ENCODE data around the gene HOXC4.
A peak's percentile ranks its signal among the peaks of the same experiment; 100 is the strongest.

HOXC4 gene

GRCh38 chr12:54021432-54022013 lies 32.1 kb upstream of the HOXC4 start:
- Histone ChIP-seq H3K9me3 (ENCODE audit: control insufficient read depth in 5 of 5, low read length in 5 of 5) (no peaks in the 10 kb centered on the region), H3K4me1 (ENCODE audit: control insufficient read depth in 5 of 5, insufficient read depth in 5 of 5, low read length in 5 of 5) (peaks cover 8 to 90% (median 81%) of the 10 kb centered on the region in 5 donors), H3K27me3 (ENCODE audit: control insufficient read depth in 5 of 5, insufficient read depth in 4 of 5, low read length in 5 of 5) (peaks cover 0 to 51% (median 4%) of the 10 kb centered on the region in 5 donors), H3K27ac (ENCODE audit: low read depth, low read length) (peak overlapping the region; percentile 92), H3K4me3 (ENCODE audit: low read depth in 1 of 5, low read length in 5 of 5) (peak overlapping the region; percentile 57 to 77 (median 65)), H3K9ac (ENCODE audit: low read length in 5 of 5) (peak overlapping the region; percentile 28 to 88 (median 46)), H3K36me3 (ENCODE audit: control insufficient read depth in 5 of 5, insufficient read depth in 5 of 5, low read length in 5 of 5) (no peaks in the 10 kb centered on the region)

GRCh38 chr12:54022960-54023884 lies 30.4 kb upstream of the HOXC4 start:
- peaks cover 8 to 95% (median 93%) of the 10 kb centered on the region in 5 donors for H3K4me1 ChIP-seq (ENCODE audit: control insufficient read depth in 5 of 5, insufficient read depth in 5 of 5, low read length in 5 of 5)
- peak overlapping the region in 4 of 5 donors; percentile 42 to 88 (median 62) for H3K9ac ChIP-seq (ENCODE audit: low read length in 5 of 5)
- H3K4me3 ChIP-seq (ENCODE audit: low read depth in 1 of 5, low read length in 5 of 5) = peak overlapping the region in 4 of 5 donors; percentile 24 to 49 (median 38)
- no peaks in the 10 kb centered on the region for H3K9me3 ChIP-seq (ENCODE audit: control insufficient read depth in 5 of 5, low read length in 5 of 5)
- peak overlapping the region; percentile 92 for H3K27ac ChIP-seq (ENCODE audit: low read depth, low read length)
- H3K27me3 ChIP-seq (ENCODE audit: control insufficient read depth in 5 of 5, insufficient read depth in 4 of 5, low read length in 5 of 5) = peaks cover 0 to 53% (median 4%) of the 10 kb centered on the region in 5 donors
- H3K36me3 ChIP-seq (ENCODE audit: control insufficient read depth in 5 of 5, insufficient read depth in 5 of 5, low read length in 5 of 5) = no peaks in the 10 kb centered on the region

- H3K9me3 ChIP-seq (ENCODE audit: control insufficient read depth in 5 of 5, low read length in 5 of 5) = no peaks in the 10 kb centered on the region
- H3K4me3 ChIP-seq (ENCODE audit: low read depth in 1 of 5, low read length in 5 of 5) = peak overlapping the region; percentile 24 to 49 (median 47)
- H3K36me3 ChIP-seq (ENCODE audit: control insufficient read depth in 5 of 5, insufficient read depth in 5 of 5, low read length in 5 of 5) = no peaks in the 10 kb centered on the region
- peaks cover 0 to 48% (median 4%) of the 10 kb centered on the region in 5 donors for H3K27me3 ChIP-seq (ENCODE audit: control insufficient read depth in 5 of 5, insufficient read depth in 4 of 5, low read length in 5 of 5)
- peak overlapping the region; percentile 16 to 88 (median 51) for H3K9ac ChIP-seq (ENCODE audit: low read length in 5 of 5)
- peaks cover 8 to 97% (median 94%) of the 10 kb centered on the region in 5 donors for H3K4me1 ChIP-seq (ENCODE audit: control insufficient read depth in 5 of 5, insufficient read depth in 5 of 5, low read length in 5 of 5)
- peak overlapping the region; percentile 92 for H3K27ac ChIP-seq (ENCODE audit: low read depth, low read length)
Observed at GRCh38 chr12:54024127-54024526, 29.5 kb upstream of the HOXC4 start.

- Histone ChIP-seq H3K27ac (ENCODE audit: low read depth, low read length) (peak overlapping the region; percentile 92), H3K9ac (ENCODE audit: low read length in 5 of 5) (peak overlapping the region; percentile 16 to 88 (median 64)), H3K4me3 (ENCODE audit: low read depth in 1 of 5, low read length in 5 of 5) (peak overlapping the region in 4 of 5 donors; percentile 39 to 49 (median 48))
Observed at GRCh38 chr12:54024581-54025305, 28.9 kb upstream of the HOXC4 start.

GRCh38 chr12:54025499-54026405 lies 27.9 kb upstream of the HOXC4 start:
- H3K27ac ChIP-seq (ENCODE audit: low read depth, low read length) = peak overlapping the region; percentile 92
- no peaks in the 10 kb centered on the region for H3K36me3 ChIP-seq (ENCODE audit: control insufficient read depth in 5 of 5, insufficient read depth in 5 of 5, low read length in 5 of 5)
- peaks cover 3 to 94% (median 89%) of the 10 kb centered on the region in 5 donors for H3K4me1 ChIP-seq (ENCODE audit: control insufficient read depth in 5 of 5, insufficient read depth in 5 of 5, low read length in 5 of 5)
- no peaks in the 10 kb centered on the region for H3K9me3 ChIP-seq (ENCODE audit: control insufficient read depth in 5 of 5, low read length in 5 of 5)
- H3K4me3 ChIP-seq (ENCODE audit: low read depth in 1 of 5, low read length in 5 of 5) = peak overlapping the region; percentile 8 to 55 (median 37)
- H3K27me3 ChIP-seq (ENCODE audit: control insufficient read depth in 5 of 5, insufficient read depth in 4 of 5, low read length in 5 of 5) = peaks cover 0 to 48% (median 4%) of the 10 kb centered on the region in 5 donors
- H3K9ac ChIP-seq (ENCODE audit: low read length in 5 of 5) = peak overlapping the region in 4 of 5 donors; percentile 32 to 86 (median 68)

More at GRCh38 chr12:54024581-54025305, 28.9 kb upstream of the HOXC4 start:
- H3K36me3 ChIP-seq (ENCODE audit: control insufficient read depth in 5 of 5, insufficient read depth in 5 of 5, low read length in 5 of 5) = no peaks in the 10 kb centered on the region
- peaks cover 0 to 49% (median 4%) of the 10 kb centered on the region in 5 donors for H3K27me3 ChIP-seq (ENCODE audit: control insufficient read depth in 5 of 5, insufficient read depth in 4 of 5, low read length in 5 of 5)
- H3K9me3 ChIP-seq (ENCODE audit: control insufficient read depth in 5 of 5, low read length in 5 of 5) = no peaks in the 10 kb centered on the region
- peaks cover 8 to 96% (median 93%) of the 10 kb centered on the region in 5 donors for H3K4me1 ChIP-seq (ENCODE audit: control insufficient read depth in 5 of 5, insufficient read depth in 5 of 5, low read length in 5 of 5)

GRCh38 chr12:54026640-54027441 lies 26.8 kb upstream of the HOXC4 start:
- Histone ChIP-seq H3K4me3 (ENCODE audit: low read depth in 1 of 5, low read length in 5 of 5) (peak overlapping the region in 3 of 5 donors; percentile 11 to 40 (median 21)), H3K27me3 (ENCODE audit: control insufficient read depth in 5 of 5, insufficient read depth in 4 of 5, low read length in 5 of 5) (peaks cover 0 to 53% (median 2%) of the 10 kb centered on the region in 5 donors), H3K27ac (ENCODE audit: low read depth, low read length) (peak overlapping the region; percentile 92), H3K36me3 (ENCODE audit: control insufficient read depth in 5 of 5, insufficient read depth in 5 of 5, low read length in 5 of 5) (no peaks in the 10 kb centered on the region), H3K4me1 (ENCODE audit: control insufficient read depth in 5 of 5, insufficient read depth in 5 of 5, low read length in 5 of 5) (peaks cover 3 to 94% (median 89%) of the 10 kb centered on the region in 5 donors), H3K9ac (ENCODE audit: low read length in 5 of 5) (peak overlapping the region in 3 of 5 donors; percentile 59 to 86 (median 73)), H3K9me3 (ENCODE audit: control insufficient read depth in 5 of 5, low read length in 5 of 5) (no peaks in the 10 kb centered on the region)

GRCh38 chr12:54027442-54027786 lies 26.2 kb upstream of the HOXC4 start:
- peak overlapping the region in 2 of 5 donors; percentile 73 to 86 for H3K9ac ChIP-seq (ENCODE audit: low read length in 5 of 5)
- H3K27me3 ChIP-seq (ENCODE audit: control insufficient read depth in 5 of 5, insufficient read depth in 4 of 5, low read length in 5 of 5) = peaks cover 0 to 58% (median 2%) of the 10 kb centered on the region in 5 donors
- H3K9me3 ChIP-seq (ENCODE audit: control insufficient read depth in 5 of 5, low read length in 5 of 5) = no peaks in the 10 kb centered on the region
- H3K4me1 ChIP-seq (ENCODE audit: control insufficient read depth in 5 of 5, insufficient read depth in 5 of 5, low read length in 5 of 5) = peaks cover 5 to 94% (median 89%) of the 10 kb centered on the region in 5 donors
- H3K27ac ChIP-seq (ENCODE audit: low read depth, low read length) = peak overlapping the region; percentile 92
- peak overlapping the region in 1 of 5 donors; percentile 21 for H3K4me3 ChIP-seq (ENCODE audit: low read depth in 1 of 5, low read length in 5 of 5)
- H3K36me3 ChIP-seq (ENCODE audit: control insufficient read depth in 5 of 5, insufficient read depth in 5 of 5, low read length in 5 of 5) = no peaks in the 10 kb centered on the region

GRCh38 chr12:54028314-54029201 lies 25.1 kb upstream of the HOXC4 start, which contains the start of gene HOXC6:
Gene HOXC6 (plus strand): TSS chr12:54028440. CDS start chr12:54028522, 82 bp downstream.
- Histone ChIP-seq H3K27ac (ENCODE audit: low read depth, low read length) (peak within 1 kb of the TSS; percentile 92), H3K27me3 (ENCODE audit: control insufficient read depth in 5 of 5, insufficient read depth in 4 of 5, low read length in 5 of 5) (peaks cover 0 to 61% (median 6%) of the 10 kb centered on the region in 5 donors), H3K4me3 (ENCODE audit: low read depth in 1 of 5, low read length in 5 of 5) (peak within 1 kb of the TSS; percentile 45 to 80 (median 66))

More at GRCh38 chr12:54028314-54029201, 25.1 kb upstream of the HOXC4 start, which contains the start of gene HOXC6:
- H3K36me3 ChIP-seq (ENCODE audit: control insufficient read depth in 5 of 5, insufficient read depth in 5 of 5, low read length in 5 of 5) = no peaks in the 10 kb centered on the region
- no peaks in the 10 kb centered on the region for H3K9me3 ChIP-seq (ENCODE audit: control insufficient read depth in 5 of 5, low read length in 5 of 5)
- peaks cover 5 to 94% (median 89%) of the 10 kb centered on the region in 5 donors for H3K4me1 ChIP-seq (ENCODE audit: control insufficient read depth in 5 of 5, insufficient read depth in 5 of 5, low read length in 5 of 5)
- peak within 1 kb of the TSS; percentile 34 to 86 (median 56) for H3K9ac ChIP-seq (ENCODE audit: low read length in 5 of 5)
